OCI-LY7 (cell line): ENCODE results near the gene TTC31. TPM values are rescaled to one million over a fixed set of nuclear protein-coding genes. Genes with fewer than 3 reads are reported as not detected.

ENCODE experiments used
- BruUV-seq: library from RNA; stranded (reverse); fragments of 400-500 nt; replicated peaks from 2 replicates; lab custom pipeline; 2021; lab: Mats Ljungman, UMichigan
- CTCF ChIA-PET: fragments of 300-600 bp; sonication (Branson Sonifier 250); formaldehyde crosslinking; loops from one replicate; lab custom pipeline; 2022; ENCODE audit warnings: antibody characterized with exemption; ENCODE audit not compliant: unreplicated experiment; lab: Charles Lee
- POLR2A ChIA-PET: fragments of 300-600 bp; sonication (Branson Sonifier 250); formaldehyde crosslinking; loops from one replicate; lab custom pipeline; 2022; ENCODE audit warnings: antibody characterized with exemption; lab: Charles Lee
- DNase-seq: peaks from one replicate; pipeline ENCODE4 v3.0.0-alpha.2; 2015; ENCODE audit warnings: low spot score
- H2AFZ ChIP-seq: fragments of 200-600 bp; sonication (generic), shearing (Covaris generic); 2 replicates; pipeline ENCODE4 v1.6.1; 2014; ENCODE audit warnings: mild to moderate bottlenecking, antibody characterized with exemption, low read length, moderate library complexity
- H3K27ac ChIP-seq: fragments of 200-600 bp; sonication (generic); 2 replicates; pipeline ENCODE4 v1.5.1; 2014; ENCODE audit warnings: mixed run types, low read depth, mild to moderate bottlenecking, moderate library complexity, low read length, inconsistent platforms; ENCODE audit not compliant: poor library complexity, severe bottlenecking
- H3K36me3 ChIP-seq: fragments of 200-600 bp; sonication (generic); 2 replicates; pipeline ENCODE4 v1.6.1; 2014; ENCODE audit warnings: mild to moderate bottlenecking, antibody characterized with exemption, low read length, moderate library complexity, mixed read lengths; ENCODE audit not compliant: insufficient read depth
- H3K4me1 ChIP-seq: fragments of 200-600 bp; sonication (generic); 2 replicates; pipeline ENCODE4 v1.5.1; 2014; ENCODE audit warnings: mild to moderate bottlenecking, low read length; ENCODE audit not compliant: insufficient read depth, poor library complexity, severe bottlenecking
- H3K4me2 ChIP-seq: fragments of 200-600 bp; sonication (generic); 2 replicates; pipeline ENCODE4 v1.6.1; 2014; ENCODE audit warnings: mild to moderate bottlenecking, low read length
- H3K4me3 ChIP-seq: fragments of 200-600 bp; sonication (generic); 2 replicates; pipeline ENCODE4 v1.5.1; 2014; ENCODE audit warnings: mild to moderate bottlenecking, low read depth, low read length; ENCODE audit not compliant: poor library complexity, severe bottlenecking
- H3K79me2 ChIP-seq: fragments of 200-600 bp; sonication (generic); 2 replicates; pipeline ENCODE4 v1.6.1; 2016; ENCODE audit warnings: low read depth, mild to moderate bottlenecking, low read length, moderate library complexity, mixed read lengths; ENCODE audit not compliant: insufficient read depth
- H3K9me2 ChIP-seq: fragments of 200-600 bp; sonication (generic); 2 replicates; pipeline ENCODE4 v1.6.1; 2016; ENCODE audit warnings: mild to moderate bottlenecking, low read length, mixed read lengths; ENCODE audit not compliant: insufficient read depth
- H3K9me3 ChIP-seq: fragments of 200-600 bp; sonication (generic); 2 replicates; pipeline ENCODE4 v1.6.1; 2014; ENCODE audit warnings: mild to moderate bottlenecking, mixed run types, low read length, mixed read lengths
- H4K20me1 ChIP-seq: fragments of 200-600 bp; sonication (generic); 2 replicates; pipeline ENCODE4 v1.6.1; 2014; ENCODE audit warnings: mild to moderate bottlenecking, antibody characterized with exemption, low read length, moderate library complexity, mixed read lengths; ENCODE audit not compliant: insufficient read depth
- CTCF ChIP-seq: fragments of 200-600 bp; sonication (generic); conservative IDR thresholded peaks from 2 replicates; pipeline ENCODE4 v1.5.1; 2014; ENCODE audit warnings: mild to moderate bottlenecking, antibody characterized with exemption, low read length, moderate library complexity, mixed read lengths
- EZH2phosphoT487 ChIP-seq: fragments of 200-600 bp; sonication (generic); IDR thresholded peaks from 2 replicates; pipeline ENCODE4 v1.6.1; 2018; ENCODE audit warnings: low read depth, borderline replicate concordance, mild to moderate bottlenecking, mixed run types, antibody characterized with exemption, low read length, moderate library complexity, mixed read lengths
- intact Hi-C: fragments of 100-400 bp; cut with micrococcal nuclease; formaldehyde crosslinking; loops from one replicate; pipeline ENCODE4 v1.10.0; 2022; ENCODE audit not compliant: unreplicated experiment
- total RNA-seq, 2 experiments: library from RNA; depleted of rRNA in 1 of 2; stranded (reverse); fragments of >200 nt in 1 of 2; shearing (Covaris generic) in 1 of 2; gene quantifications; 2 replicates each; pipeline ENCODE4 v1.2.3, GENCODE V29; 2014 to 2022

Gene TTC31
- total RNA-seq, 2 experiments from 2014 or later, result 31.5 to 34.6 TPM

GRCh38 chr2:74512744-74513604 is 30.1 kb downstream of the TTC31 start:
- H3K4me2 ChIP-seq, result no peak overlapping the region
- CTCF ChIA-PET, result no interaction called here
- no peak overlapping the region for H3K27ac ChIP-seq
- H4K20me1 ChIP-seq, result no peaks in the 10 kb centered on the region
- H3K4me1 ChIP-seq, result peaks cover 7% of the 10 kb centered on the region
- H3K79me2 ChIP-seq, result no peaks in the 10 kb centered on the region
- no peak overlapping the region for H3K4me3 ChIP-seq
- POLR2A ChIA-PET, result interaction anchor here (0.6 kb wide), 1 partner anchor 58 kb away, joined by 3 read pairs; the partner anchor contains the start of gene INO80B
- H3K36me3 ChIP-seq, result no peaks in the 10 kb centered on the region
- H3K9me2 ChIP-seq, result no peaks in the 10 kb centered on the region
- no TSS peak for BruUV-seq
- intact Hi-C loops, result no loop called here
- H2AFZ ChIP-seq, result no peak overlapping the region
- no peak for DNase-seq
- no peaks in the 10 kb centered on the region for H3K9me3 ChIP-seq
- no peak for TF ChIP-seq CTCF
- TF ChIP-seq EZH2phosphoT487, result no peak

GRCh38 chr2:74513605-74514367 is 30.9 kb downstream of the TTC31 start:
- TF ChIP-seq EZH2phosphoT487 (peak; percentile 82; the same call in 1 of the 2 replicates), CTCF (no peak)
- CTCF ChIA-PET, result no interaction called here
- Histone ChIP-seq H3K9me3 (no peaks in the 10 kb centered on the region), H3K4me3 (no peak overlapping the region), H3K9me2 (no peaks in the 10 kb centered on the region), H4K20me1 (no peaks in the 10 kb centered on the region), H3K4me2 (peak overlapping the region; percentile 14; the same call in 1 of the 2 replicates), H3K36me3 (no peaks in the 10 kb centered on the region), H2AFZ (no peak overlapping the region), H3K4me1 (no peaks in the 10 kb centered on the region), H3K27ac (no peak overlapping the region), H3K79me2 (no peaks in the 10 kb centered on the region)
- POLR2A ChIA-PET, result interaction anchor here (0.6 kb wide), 1 partner anchor 205 kb away, joined by 4 read pairs; no protein-coding TSS in a partner anchor
- intact Hi-C loops, result no loop called here
- no peak for DNase-seq
- no TSS peak for BruUV-seq
